H1 (cell line): ENCODE data around the gene MACROD2. TPM values are rescaled to one million over a fixed set of nuclear protein-coding genes. Genes with fewer than 3 reads are reported as not detected.

Experiments
- CTCF ChIA-PET: fragments of 300-600 bp; sonication (Branson Sonifier 250); formaldehyde crosslinking; loops from one replicate; lab custom pipeline; 2021; ENCODE audit not compliant: partially characterized antibody; lab: Charles Lee
- POLR2A ChIA-PET: fragments of 300-600 bp; sonication (Branson Sonifier 250); formaldehyde crosslinking; loops from one replicate; lab custom pipeline; 2021; ENCODE audit warnings: inconsistent platforms; ENCODE audit not compliant: partially characterized antibody; lab: Charles Lee
- DNase-seq, 2 experiments: peaks; one replicate each; pipeline versions ENCODE4 v3.0.0 to v3.0.0-alpha.2; 2010 to 2022; ENCODE audit warnings: low spot score in 2 of 2, low read depth in 1 of 2, mixed read lengths in 1 of 2
- FAIRE-seq: peaks from 2 replicates; lab custom pipeline; 2011; peaks lifted over from hg19 to GRCh38; lab: Jason Lieb, UNC
- H2AFZ ChIP-seq: 2 replicates; pipeline ENCODE4 v1.8.1; 2012; ENCODE audit warnings: low read length, inconsistent platforms
- H2AK5ac ChIP-seq: 2 replicates; pipeline ENCODE4 v1.6.1; 2013; ENCODE audit warnings: low read depth, low read length
- H2BK120ac ChIP-seq: replicated peaks from 2 replicates; pipeline ENCODE3; 2013; ENCODE audit warnings: low read depth, low read length, inconsistent platforms
- H2BK12ac ChIP-seq: 2 replicates; pipeline ENCODE4 v1.6.1; 2013; ENCODE audit warnings: low read depth, low read length
- H2BK15ac ChIP-seq: 2 replicates; pipeline ENCODE4 v1.6.1; 2013; ENCODE audit warnings: low read length
- H2BK20ac ChIP-seq: 2 replicates; pipeline ENCODE4 v1.6.1; 2013; ENCODE audit warnings: low read length
- H2BK5ac ChIP-seq: 2 replicates; pipeline ENCODE4 v1.6.1; 2013; ENCODE audit warnings: low read depth, low read length
- H3K14ac ChIP-seq: 2 replicates; pipeline ENCODE4 v1.6.1; 2013; ENCODE audit warnings: inconsistent platforms; ENCODE audit not compliant: insufficient read length
- H3K18ac ChIP-seq: 2 replicates; pipeline ENCODE4 v1.6.1; 2013; ENCODE audit warnings: low read length; ENCODE audit errors: extremely low read depth
- H3K23ac ChIP-seq: 2 replicates; pipeline ENCODE4 v1.6.1; 2013; ENCODE audit warnings: inconsistent platforms; ENCODE audit not compliant: insufficient read length
- H3K23me2 ChIP-seq: 2 replicates; pipeline ENCODE4 v1.6.1; 2013; ENCODE audit warnings: low read depth, low read length
- H3K27ac ChIP-seq: 2 replicates; pipeline ENCODE4 v1.6.1; 2011; ENCODE audit warnings: low read depth, low read length, inconsistent platforms
- H3K27me3 ChIP-seq, 4 experiments: replicated peaks in 1 of 4; 1 replicate in 1 of 4; 2 replicates in 3 of 4; pipeline versions ENCODE4 v1.6.1 to v1.8.1; 2011 to 2013; ENCODE audit warnings: low read length in 3 of 4, mild to moderate bottlenecking in 3 of 4, inconsistent platforms in 2 of 4, mixed read lengths in 2 of 4, moderate library complexity in 1 of 4; ENCODE audit not compliant: control insufficient read depth in 3 of 4, insufficient read depth in 3 of 4; ENCODE audit errors: extremely low read depth in 1 of 4
- H3K36me3 ChIP-seq, 4 experiments: 2 replicates each; pipeline versions ENCODE4 v1.6.1 to v1.8.1; 2011 to 2013; ENCODE audit warnings: mild to moderate bottlenecking in 4 of 4, low read length in 3 of 4, moderate library complexity in 2 of 4, control low read depth in 1 of 4, inconsistent platforms in 1 of 4; ENCODE audit not compliant: insufficient read depth in 4 of 4, control insufficient read depth in 2 of 4
- H3K4ac ChIP-seq: replicated peaks from 2 replicates; pipeline ENCODE3; 2013; ENCODE audit warnings: low read length, low read depth, mixed read lengths, inconsistent platforms; ENCODE audit not compliant: insufficient read length
- H3K4me1 ChIP-seq, 4 experiments: replicated peaks in 1 of 4; 1 replicate in 1 of 4; 2 replicates in 3 of 4; pipeline versions ENCODE4 v1.6.1 to v1.8.1; 2011 to 2013; ENCODE audit warnings: low read length in 3 of 4, inconsistent platforms in 2 of 4, mixed read lengths in 1 of 4; ENCODE audit not compliant: insufficient read depth in 4 of 4, control insufficient read depth in 3 of 4
- H3K4me2 ChIP-seq, 2 experiments: 2 replicates each; pipeline versions ENCODE4 v1.6.1 to v1.8.1; 2011 to 2013; ENCODE audit warnings: low read depth in 2 of 2, low read length in 2 of 2, control low read depth in 1 of 2, inconsistent platforms in 1 of 2, mild to moderate bottlenecking in 1 of 2; ENCODE audit not compliant: insufficient read depth in 1 of 2
- H3K4me3 ChIP-seq, 4 experiments: fragments of 200-600, 300-600 bp in 1 of 4; sonication (generic), shearing (Covaris generic), sonication (Bioruptor Twin) in 1 of 4; 2 replicates each; pipeline versions ENCODE4 v1.5.1 to v1.8.1; 2011 to 2016; ENCODE audit warnings: low read length in 4 of 4, low read depth in 3 of 4, control low read depth in 2 of 4, inconsistent platforms in 2 of 4, mild to moderate bottlenecking in 2 of 4, mixed read lengths in 1 of 4, moderate library complexity in 1 of 4; ENCODE audit not compliant: insufficient read depth in 2 of 4; ENCODE audit errors: extremely low read depth in 1 of 4
- H3K56ac ChIP-seq: replicated peaks from 2 replicates; pipeline ENCODE3; 2013; ENCODE audit warnings: low read depth, mild to moderate bottlenecking, mixed read lengths, low read length, inconsistent platforms; ENCODE audit not compliant: insufficient read length
- H3K79me1 ChIP-seq: 2 replicates; pipeline ENCODE4 v1.6.1; 2013; ENCODE audit warnings: low read depth, low read length, control low read depth
- H3K79me2 ChIP-seq, 2 experiments: 2 replicates each; pipeline versions ENCODE4 v1.6.1 to v1.8.1; 2012 to 2013; ENCODE audit warnings: low read length in 2 of 2, mild to moderate bottlenecking in 2 of 2, inconsistent platforms in 1 of 2; ENCODE audit not compliant: insufficient read depth in 2 of 2, control insufficient read depth in 1 of 2
- H3K9ac ChIP-seq, 4 experiments: replicated peaks in 1 of 4; 1 replicate in 1 of 4; 2 replicates in 3 of 4; pipeline versions ENCODE4 v1.6.1 to v1.8.1; 2011 to 2013; ENCODE audit warnings: low read depth in 3 of 4, low read length in 3 of 4, control low read depth in 2 of 4, mild to moderate bottlenecking in 2 of 4, moderate library complexity in 2 of 4, inconsistent platforms in 1 of 4; ENCODE audit errors: extremely low read depth in 1 of 4
- H3K9me3 ChIP-seq, 2 experiments: 2 replicates each; pipeline versions ENCODE4 v1.6.1 to v1.8.1; 2012 to 2013; ENCODE audit warnings: mild to moderate bottlenecking in 2 of 2, moderate library complexity in 2 of 2, control low read depth in 1 of 2, inconsistent platforms in 1 of 2, low read depth in 1 of 2, low read length in 1 of 2, mixed read lengths in 1 of 2; ENCODE audit not compliant: insufficient read depth in 2 of 2
- H4K20me1 ChIP-seq, 2 experiments: replicated peaks in 1 of 2; 2 replicates each; pipeline versions ENCODE3 to v1.8.1; 2011 to 2013; ENCODE audit warnings: inconsistent platforms in 2 of 2, low read length in 2 of 2, mild to moderate bottlenecking in 1 of 2; ENCODE audit not compliant: insufficient read depth in 2 of 2, control insufficient read depth in 1 of 2
- H4K5ac ChIP-seq: 2 replicates; pipeline ENCODE4 v1.6.1; 2013; ENCODE audit warnings: low read length, low read depth, mixed read lengths, inconsistent platforms; ENCODE audit not compliant: insufficient read length
- H4K8ac ChIP-seq: 2 replicates; pipeline ENCODE4 v1.8.0; 2013; ENCODE audit warnings: mild to moderate bottlenecking, moderate library complexity, low read length, inconsistent platforms; ENCODE audit not compliant: insufficient read depth; ENCODE audit errors: extremely low read depth
- H4K91ac ChIP-seq: replicated peaks from 2 replicates; pipeline ENCODE3; 2013; ENCODE audit warnings: low read length, mixed read lengths, inconsistent platforms; ENCODE audit not compliant: insufficient read length
- BCL11A ChIP-seq, 2 experiments: IDR thresholded peaks; one replicate each; pipeline ENCODE4 v1.6.1; 2011; ENCODE audit warnings: low read depth in 2 of 2, low read length in 2 of 2, mild to moderate bottlenecking in 2 of 2
- CBX5 ChIP-seq: fragments of 300-800, 300-1000 bp; sonication (generic); IDR thresholded peaks from 2 replicates; pipeline ENCODE4 v1.7.1; 2016; ENCODE audit warnings: antibody characterized with exemption, low read length, low read depth
- EP300 ChIP-seq, 2 experiments: IDR thresholded peaks; 1 replicate in 1 of 2; 2 replicates in 1 of 2; pipeline ENCODE4 v1.6.1; 2011 to 2012; ENCODE audit warnings: low read depth in 2 of 2, low read length in 2 of 2, mild to moderate bottlenecking in 2 of 2, borderline replicate concordance in 1 of 2, inconsistent platforms in 1 of 2, moderate library complexity in 1 of 2
- EZH2 ChIP-seq: fragments of 200-600 bp; sonication (generic); IDR thresholded peaks from 2 replicates; pipeline ENCODE4 v1.7.1; 2012; ENCODE audit warnings: low read depth, mild to moderate bottlenecking, moderate library complexity, low read length, inconsistent platforms; ENCODE audit not compliant: severe bottlenecking
- JUN ChIP-seq: IDR thresholded peaks from 2 replicates; pipeline ENCODE4 v1.6.1; 2011; ENCODE audit warnings: low read depth, mild to moderate bottlenecking, improper control_type of control experiment, low read length
- JUND ChIP-seq: IDR thresholded peaks from 2 replicates; pipeline ENCODE4 v1.6.1; 2011; ENCODE audit warnings: mild to moderate bottlenecking, improper control_type of control experiment, low read length
- KDM1A ChIP-seq: fragments of 200-600, 300-600 bp; sonication (generic); IDR thresholded peaks from 2 replicates; pipeline ENCODE4 v1.7.1; 2016; ENCODE audit warnings: mild to moderate bottlenecking, low read length, borderline replicate concordance
- POLR2AphosphoS5 ChIP-seq: IDR thresholded peaks from 2 replicates; pipeline ENCODE4 v1.6.1; 2011; ENCODE audit warnings: low read depth, low read length
- POU5F1 ChIP-seq: IDR thresholded peaks from 2 replicates; pipeline ENCODE4 v1.6.1; 2011; ENCODE audit warnings: low read depth, mild to moderate bottlenecking, low read length, moderate library complexity
- RXRA ChIP-seq: IDR thresholded peaks from 2 replicates; pipeline ENCODE4 v1.6.1; 2011; ENCODE audit warnings: low read depth, mild to moderate bottlenecking, low read length, moderate library complexity; ENCODE audit not compliant: insufficient read depth
- SIN3A ChIP-seq, 2 experiments: IDR thresholded peaks in 1 of 2; conservative IDR thresholded peaks in 1 of 2; 2 replicates each; pipeline ENCODE4 v1.6.1; 2011 to 2012; ENCODE audit warnings: low read length in 2 of 2, improper control_type of control experiment in 1 of 2, low read depth in 1 of 2, mild to moderate bottlenecking in 1 of 2
- SP1 ChIP-seq: IDR thresholded peaks from 2 replicates; pipeline ENCODE4 v1.6.1; 2011; ENCODE audit warnings: low read depth, low read length
- YY1 ChIP-seq: IDR thresholded peaks from 2 replicates; pipeline ENCODE4 v1.6.1; 2011; ENCODE audit warnings: low read depth, mild to moderate bottlenecking, low read length
- ZNF274 ChIP-seq: IDR thresholded peaks from 2 replicates; pipeline ENCODE4 v1.7.0; 2012; ENCODE audit warnings: low read length, borderline replicate concordance; ENCODE audit errors: extremely low read depth
- polyA plus RNA-seq, 7 experiments: library from polyadenylated mRNA; depleted of rRNA in 3 of 7; stranded (reverse) in 5 of 7; unstranded in 2 of 7; fragments of >200 nt in 5 of 7; fragments of 200-250 nt in 2 of 7; gene quantifications; 1 replicate in 5 of 7; 2 replicates in 1 of 7; 4 replicates in 1 of 7; pipeline versions ENCODE4 v1.2.1 to v1.2.3, GENCODE V29; 2011 to 2013; ENCODE audit warnings: missing spikeins in 2 of 7, mixed read lengths in 2 of 7
- total RNA-seq: library from RNA; stranded (reverse); fragmentation: NEBNext Ultra II Directional; extraction: Animal tissue kit (Norgen Biotek cat#: 25700); gene quantifications from 2 replicates; pipeline ENCODE4 v1.2.1, GENCODE V29; 2021

MACROD2 gene
- total and polyA plus RNA-seq, 2 of the 8 experiments (the other 6 are each of a cell fraction or from before 2014, with no cell fraction given): 0.70 to 3.9 TPM

DNA sequence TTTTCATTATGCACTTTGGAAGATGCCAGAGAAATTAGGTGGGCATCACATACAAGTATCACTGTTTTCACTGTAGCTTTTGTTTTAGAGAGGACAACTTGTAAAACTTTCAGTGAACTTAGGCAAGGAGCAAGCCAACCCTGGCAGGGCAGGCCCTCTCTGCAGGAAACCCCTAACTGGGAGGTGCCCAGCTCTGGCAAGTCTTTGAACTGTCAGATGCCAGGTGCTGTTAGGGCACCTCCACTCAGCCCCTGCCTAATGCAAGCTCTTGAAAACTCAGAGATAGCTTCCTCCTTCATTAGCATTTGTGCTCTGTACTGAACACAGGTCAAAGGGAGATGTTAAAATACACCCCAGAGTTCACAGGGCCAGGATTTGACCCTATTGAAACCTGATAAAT is 1116.3 kb downstream of the MACROD2 start:
- no peak overlapping the region for H2AFZ ChIP-seq
- no peak overlapping the region for H4K8ac ChIP-seq
- no peak overlapping the region for H2AK5ac ChIP-seq
- FAIRE-seq: no peak
- no peaks in the 10 kb centered on the region for H3K79me1 ChIP-seq
- no peak overlapping the region for H3K27ac ChIP-seq
- no peak for DNase-seq
- H3K18ac ChIP-seq: no peak overlapping the region
- no peak overlapping the region for H2BK20ac ChIP-seq
- H2BK15ac ChIP-seq: no peak overlapping the region
- no peak overlapping the region for H2BK12ac ChIP-seq
- no peaks in the 10 kb centered on the region for H3K4me1 ChIP-seq
- H4K5ac ChIP-seq: no peak overlapping the region
- no peaks in the 10 kb centered on the region for H3K9me3 ChIP-seq
- no peak overlapping the region for H3K4me3 ChIP-seq
- no peaks in the 10 kb centered on the region for H3K79me2 ChIP-seq
- H4K91ac ChIP-seq: no peak overlapping the region
- H3K4ac ChIP-seq: no peak overlapping the region
- H3K14ac ChIP-seq: no peak overlapping the region
- no peaks in the 10 kb centered on the region for H3K27me3 ChIP-seq
- no peak overlapping the region for H3K23ac ChIP-seq
- POLR2A ChIA-PET: no interaction called here
- H3K23me2 ChIP-seq: no peaks in the 10 kb centered on the region
- H3K9ac ChIP-seq: no peak overlapping the region
- H3K56ac ChIP-seq: no peak overlapping the region
- no peak overlapping the region for H2BK120ac ChIP-seq
- H3K4me2 ChIP-seq: no peak overlapping the region
- H2BK5ac ChIP-seq: no peak overlapping the region
- CTCF ChIA-PET: no interaction called here
- TF ChIP-seq JUND (no peak), EP300 (IDR thresholded peaks at IDR 0.05; ENCODE audit: borderline replicate concordance in 1 of 2, low read depth in 2 of 2, low read length in 2 of 2) (no peak), JUN (no peak), ZNF274 (no peak), POLR2AphosphoS5 (no peak), SP1 (no peak), KDM1A (no peak), BCL11A (IDR thresholded peaks at IDR 0.05; ENCODE audit: low read depth in 2 of 2, low read length in 2 of 2) (no peak), EZH2 (no peak), SIN3A (conservative IDR thresholded peaks at IDR 0.05 in 1 of 2, IDR thresholded peaks at IDR 0.05 in 1 of 2; ENCODE audit: low read depth in 1 of 2, low read length in 2 of 2) (no peak), CBX5 (no peak), RXRA (no peak), YY1 (no peak), POU5F1 (no peak)
- no peaks in the 10 kb centered on the region for H4K20me1 ChIP-seq
- H3K36me3 ChIP-seq: no peaks in the 10 kb centered on the region
